Activated B cell treated with CpG ODN at 0.5 μM for 24 hours (primary cell): ENCODE results near the gene GAL3ST3. TPM values are rescaled to one million over a fixed set of nuclear protein-coding genes. Genes with fewer than 3 reads are reported as not detected.

Experiments used
- ATAC-seq: fragments of 200-7000 bp; cut with Tn5 transposase; one replicate; pipeline ENCODE4 v1.10.0; 2021; ENCODE audit warnings: low read depth, mild to moderate bottlenecking, moderate library complexity
- CTCF ChIA-PET: fragments of 350-600 bp; sonication (Branson Sonifier 250); formaldehyde crosslinking; loops from one replicate; lab custom pipeline; 2021; ENCODE audit warnings: antibody characterized with exemption; lab: Charles Lee
- POLR2A ChIA-PET: fragments of 350-600 bp; sonication (Branson Sonifier 250); formaldehyde crosslinking; loops from one replicate; lab custom pipeline; 2021; ENCODE audit warnings: antibody characterized with exemption; lab: Charles Lee
- DNase-seq: peaks from one replicate; pipeline ENCODE4 v3.0.0; 2022
- H3K27ac Mint-ChIP-seq: one replicate; pipeline ENCODE4 v1.8.0; 2020; ENCODE audit warnings: mixed read lengths
- H3K27me3 Mint-ChIP-seq: one replicate; pipeline ENCODE4 v1.8.0; 2021; ENCODE audit warnings: mixed read lengths
- H3K36me3 Mint-ChIP-seq: one replicate; pipeline ENCODE4 v1.8.0; 2021; ENCODE audit warnings: low read depth, mixed read lengths
- H3K4me1 Mint-ChIP-seq: one replicate; pipeline ENCODE4 v1.8.0; 2021; ENCODE audit warnings: mixed read lengths
- H3K4me3 Mint-ChIP-seq: one replicate; pipeline ENCODE4 v1.8.0; 2020; ENCODE audit warnings: mild to moderate bottlenecking, mixed read lengths
- H3K9me3 Mint-ChIP-seq: one replicate; pipeline ENCODE4 v1.8.0; 2020; ENCODE audit warnings: mixed read lengths
- intact Hi-C: fragments of 100-400 bp; cut with micrococcal nuclease; formaldehyde crosslinking; loops from one replicate; pipeline ENCODE4 v1.15.1; 2024
- total RNA-seq: library from RNA; stranded (reverse); gene quantifications from 2 replicates; pipeline ENCODE4 v1.2.3, GENCODE V29; 2022
- TF ChIP-seq, protein P1 (sequence below): fragments of 200-600 bp; IDR thresholded peaks from one replicate; pipeline ENCODE4 v1.8.0; 2022; ENCODE audit warnings: antibody characterized with exemption, mild to moderate bottlenecking

The GAL3ST3 gene
- total RNA-seq, 1 donor from 2014 or later = not detected

DNA sequence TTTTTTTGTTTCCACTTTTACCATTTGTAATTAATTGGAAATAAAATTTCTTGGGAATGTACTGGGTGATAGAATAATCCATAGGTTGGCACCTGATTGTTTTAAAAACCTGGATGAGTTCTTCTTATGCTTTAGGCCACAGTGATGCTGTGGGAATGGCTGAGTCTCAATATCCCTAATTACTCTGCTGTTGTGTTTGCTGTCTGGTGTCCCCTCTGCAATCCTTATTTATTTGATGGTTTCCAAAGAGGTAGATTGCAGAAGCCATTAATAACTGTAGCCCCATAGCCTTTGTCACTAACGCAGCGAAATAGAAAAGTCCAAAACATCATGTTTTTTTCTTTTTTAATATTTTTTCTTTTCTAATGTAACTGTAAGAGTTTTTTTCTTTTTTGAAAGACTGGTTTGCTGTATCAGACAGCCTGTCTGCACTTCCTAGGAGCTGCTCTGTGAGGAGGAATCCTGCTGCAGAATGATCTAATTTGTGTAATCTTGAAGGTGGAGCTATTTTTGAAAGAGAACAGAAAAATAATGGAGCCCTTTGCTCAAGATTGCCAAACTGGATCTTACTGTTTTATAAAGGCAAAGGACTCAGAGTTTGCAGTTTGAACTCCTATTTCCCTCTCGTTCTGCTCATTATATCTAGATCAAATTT lies 36.0 kb upstream of the GAL3ST3 start:
- Mint-ChIP-seq H3K9me3 (no peaks in the 10 kb centered on the region), H3K4me1 (peaks cover 92% of the 10 kb centered on the region), H3K36me3 (peaks cover 4% of the 10 kb centered on the region), H3K27me3 (no peaks in the 10 kb centered on the region), H3K27ac (peak overlapping the region; percentile 55), H3K4me3 (no peak overlapping the region)
- POLR2A ChIA-PET = interaction anchor here (0.7 to 1.0 kb wide), 2 partner anchors 16 to 30 kb away, joined by 4 to 7 read pairs; no protein-coding TSS in a partner anchor
- ATAC-seq (no peak), DNase-seq (no peak)
- TF ChIP-seq, protein P1, sequence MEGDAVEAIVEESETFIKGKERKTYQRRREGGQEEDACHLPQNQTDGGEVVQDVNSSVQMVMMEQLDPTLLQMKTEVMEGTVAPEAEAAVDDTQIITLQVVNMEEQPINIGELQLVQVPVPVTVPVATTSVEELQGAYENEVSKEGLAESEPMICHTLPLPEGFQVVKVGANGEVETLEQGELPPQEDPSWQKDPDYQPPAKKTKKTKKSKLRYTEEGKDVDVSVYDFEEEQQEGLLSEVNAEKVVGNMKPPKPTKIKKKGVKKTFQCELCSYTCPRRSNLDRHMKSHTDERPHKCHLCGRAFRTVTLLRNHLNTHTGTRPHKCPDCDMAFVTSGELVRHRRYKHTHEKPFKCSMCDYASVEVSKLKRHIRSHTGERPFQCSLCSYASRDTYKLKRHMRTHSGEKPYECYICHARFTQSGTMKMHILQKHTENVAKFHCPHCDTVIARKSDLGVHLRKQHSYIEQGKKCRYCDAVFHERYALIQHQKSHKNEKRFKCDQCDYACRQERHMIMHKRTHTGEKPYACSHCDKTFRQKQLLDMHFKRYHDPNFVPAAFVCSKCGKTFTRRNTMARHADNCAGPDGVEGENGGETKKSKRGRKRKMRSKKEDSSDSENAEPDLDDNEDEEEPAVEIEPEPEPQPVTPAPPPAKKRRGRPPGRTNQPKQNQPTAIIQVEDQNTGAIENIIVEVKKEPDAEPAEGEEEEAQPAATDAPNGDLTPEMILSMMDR = no peak
- CTCF ChIA-PET = no interaction called here
- intact Hi-C loops = no loop called here

DNA sequence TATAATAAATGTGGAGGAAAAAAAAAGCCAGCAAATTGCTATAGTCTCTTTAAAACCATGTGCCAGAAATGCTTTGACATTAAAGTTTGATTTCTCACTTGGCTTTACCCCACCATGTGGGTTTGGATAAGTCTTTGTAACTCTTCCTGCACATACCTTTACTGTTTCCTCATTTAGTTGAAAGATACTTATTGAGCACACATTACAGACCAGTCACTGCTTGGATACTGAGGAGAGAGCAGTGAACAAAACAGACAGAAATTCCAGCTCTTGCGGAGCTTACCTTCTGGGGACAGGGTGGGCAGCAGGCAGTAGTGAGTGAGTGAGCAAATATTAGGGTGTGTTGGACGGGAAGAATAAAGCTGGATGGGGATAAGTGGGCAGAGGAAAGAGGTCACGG lies 34.8 kb upstream of the GAL3ST3 start:
- ChIA-PET CTCF (interaction anchor here (1.0 kb wide), 1 partner anchor 15 kb away, joined by 3 read pairs; no protein-coding TSS in a partner anchor), POLR2A (interaction anchor here (0.6 to 1.1 kb wide), 2 partner anchors 13 to 75 kb away, joined by 3 read pairs; no protein-coding TSS in a partner anchor)
- Mint-ChIP-seq H3K36me3 (peaks cover 7% of the 10 kb centered on the region), H3K4me3 (no peak overlapping the region), H3K27me3 (no peaks in the 10 kb centered on the region), H3K27ac (peak overlapping the region; percentile 55), H3K4me1 (peaks cover 94% of the 10 kb centered on the region), H3K9me3 (no peaks in the 10 kb centered on the region)
- intact Hi-C loops = no loop called here
- no peak for ATAC-seq
- no peak for DNase-seq
- TF ChIP-seq, protein P1 = no peak

DNA sequence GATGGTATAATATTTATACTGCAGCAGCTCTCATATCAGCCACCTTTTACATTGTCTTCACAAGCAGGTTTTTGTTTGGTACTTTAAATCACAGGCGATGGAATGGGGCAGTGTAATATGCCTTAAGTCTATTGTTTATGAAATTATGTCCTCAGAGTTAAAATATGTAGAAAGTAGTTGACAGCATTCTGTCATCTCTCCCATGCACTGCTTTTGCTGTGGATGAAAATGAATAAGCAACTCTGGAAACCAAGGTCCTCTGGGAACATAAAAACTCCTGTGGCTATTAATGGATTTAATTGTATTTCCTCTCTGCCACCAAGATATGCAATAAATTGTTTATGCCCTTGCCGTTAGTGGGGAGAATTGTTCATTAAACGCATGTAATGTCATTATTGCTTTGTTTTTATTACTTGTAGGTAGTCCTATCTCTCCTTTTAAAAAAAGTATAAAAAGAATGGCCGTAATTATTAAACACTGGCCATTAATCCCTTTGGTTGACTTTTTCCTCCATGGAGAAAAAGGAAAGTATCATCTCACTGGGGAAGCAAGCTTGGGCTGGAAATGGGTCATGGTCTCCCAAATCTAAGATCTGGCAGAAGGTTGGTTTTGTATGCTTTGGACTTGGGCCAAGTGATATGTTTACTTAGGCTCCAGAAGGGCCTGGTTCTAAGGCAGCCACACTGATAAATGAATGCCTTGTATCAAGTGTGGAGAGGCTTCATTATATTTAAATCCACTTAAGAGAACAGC lies 34.2 kb upstream of the GAL3ST3 start:
- H3K27me3 Mint-ChIP-seq = no peaks in the 10 kb centered on the region
- peaks cover 94% of the 10 kb centered on the region for H3K4me1 Mint-ChIP-seq
- POLR2A ChIA-PET = interaction anchor here (1.1 to 5.4 kb wide), 2 partner anchors 12 to 13 kb away, joined by 3 to 59 read pairs; partner anchors contain the start of gene PACS1
- no peak overlapping the region for H3K4me3 Mint-ChIP-seq
- no peaks in the 10 kb centered on the region for H3K9me3 Mint-ChIP-seq
- no peak for ATAC-seq
- no peak for DNase-seq
- H3K36me3 Mint-ChIP-seq = peaks cover 8% of the 10 kb centered on the region
- TF ChIP-seq, protein P1 = no peak
- intact Hi-C loops = no loop called here
- peak overlapping the region; percentile 55 for H3K27ac Mint-ChIP-seq
- CTCF ChIA-PET = interaction anchor here (1.0 kb wide), 1 partner anchor 14 kb away, joined by 3 read pairs; no protein-coding TSS in a partner anchor

DNA sequence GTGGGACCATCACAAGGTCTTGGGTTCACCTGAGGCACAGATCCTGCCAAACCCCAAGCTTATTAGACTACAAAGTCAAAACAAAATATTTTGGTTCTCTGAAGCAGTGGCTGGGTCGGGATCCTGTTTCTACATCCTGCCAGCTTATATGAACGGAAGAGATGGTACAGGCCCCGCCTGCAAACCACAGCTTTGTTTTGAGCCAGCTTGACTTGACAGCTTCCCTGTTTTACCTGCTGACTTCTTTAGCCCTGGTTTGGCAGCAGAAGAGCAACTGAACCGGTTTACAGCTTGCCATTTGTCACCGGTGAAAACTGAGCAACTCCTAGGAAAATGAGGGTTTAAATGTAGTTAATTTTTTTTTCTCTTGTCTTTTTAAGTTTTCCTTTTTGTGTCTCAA lies 32.5 kb upstream of the GAL3ST3 start:
- POLR2A ChIA-PET = interaction anchor here (0.5 to 5.4 kb wide), 15 partner anchors 8 to 103 kb away, joined by 3 to 59 read pairs (median 4); partner anchors contain the start of genes PACS1 and SF3B2
- Mint-ChIP-seq H3K27me3 (no peaks in the 10 kb centered on the region), H3K27ac (peak overlapping the region; percentile 98), H3K36me3 (peaks cover 14% of the 10 kb centered on the region), H3K9me3 (no peaks in the 10 kb centered on the region), H3K4me1 (peaks cover 94% of the 10 kb centered on the region), H3K4me3 (peak overlapping the region; percentile 80)
- TF ChIP-seq, protein P1 = no peak
- ATAC-seq (peak; percentile 90), DNase-seq (peak; percentile 50)
- intact Hi-C loops = loop anchor here (1.0 to 2.0 kb wide), 5 partner anchors 12 to 141 kb away; no protein-coding TSS in a partner anchor
- CTCF ChIA-PET = interaction anchor here (0.9 to 2.1 kb wide), 6 partner anchors 11 to 52 kb away, joined by 3 to 13 read pairs (median 4); partner anchors contain the start of gene PACS1
